Trophoblast cell (in vitro differentiated cells and primary cell): ENCODE results near the gene GTSE1.

Experiments
- DNase-seq, 2 donors: peaks; one replicate each; pipeline ENCODE4 v3.0.0-alpha.2; 2016
- H2AFZ ChIP-seq: 2 replicates; pipeline ENCODE4 v1.6.1; 2013; ENCODE audit warnings: low read length, moderate library complexity, mild to moderate bottlenecking; ENCODE audit not compliant: insufficient read depth, poor library complexity
- H2AK5ac ChIP-seq: 2 replicates; pipeline ENCODE4 v1.6.1; 2013; ENCODE audit warnings: mild to moderate bottlenecking, low read length
- H2BK120ac ChIP-seq: 2 replicates; pipeline ENCODE4 v1.6.1; 2013; ENCODE audit warnings: low read length, mild to moderate bottlenecking, moderate library complexity; ENCODE audit not compliant: insufficient read depth, poor library complexity
- H2BK12ac ChIP-seq: 2 replicates; pipeline ENCODE4 v1.6.1; 2013; ENCODE audit warnings: mild to moderate bottlenecking, low read length, moderate library complexity
- H2BK5ac ChIP-seq: 2 replicates; pipeline ENCODE4 v1.6.1; 2013; ENCODE audit warnings: low read length, low read depth, moderate library complexity, mild to moderate bottlenecking; ENCODE audit not compliant: poor library complexity
- H3K14ac ChIP-seq: 2 replicates; pipeline ENCODE4 v1.6.1; 2013; ENCODE audit warnings: mild to moderate bottlenecking, low read length
- H3K18ac ChIP-seq: 2 replicates; pipeline ENCODE4 v1.6.1; 2013; ENCODE audit warnings: mild to moderate bottlenecking, low read length
- H3K23ac ChIP-seq: 2 replicates; pipeline ENCODE4 v1.6.1; 2013; ENCODE audit warnings: low read length
- H3K27ac ChIP-seq: 2 replicates; pipeline ENCODE4 v1.5.1; 2013; ENCODE audit warnings: low read depth, mild to moderate bottlenecking, inconsistent platforms, low read length, moderate library complexity
- H3K27me3 ChIP-seq: 2 replicates; pipeline ENCODE4 v1.6.1; 2013; ENCODE audit warnings: inconsistent platforms, mild to moderate bottlenecking, low read length, moderate library complexity; ENCODE audit not compliant: insufficient read depth
- H3K36me3 ChIP-seq, 2 experiments: 1 replicate in 1 of 2; 2 replicates in 1 of 2; pipeline ENCODE4 v1.6.1; 2013; ENCODE audit warnings: low read length in 2 of 2, mild to moderate bottlenecking in 2 of 2, moderate library complexity in 1 of 2; ENCODE audit not compliant: insufficient read depth in 2 of 2, control insufficient read depth in 1 of 2
- H3K4ac ChIP-seq: 2 replicates; pipeline ENCODE4 v1.6.1; 2013; ENCODE audit warnings: low read depth, mild to moderate bottlenecking, low read length, moderate library complexity
- H3K4me1 ChIP-seq, 2 experiments: 1 replicate in 1 of 2; 2 replicates in 1 of 2; pipeline ENCODE4 v1.6.1; 2013; ENCODE audit warnings: low read length in 2 of 2, mild to moderate bottlenecking in 2 of 2, moderate library complexity in 1 of 2; ENCODE audit not compliant: insufficient read depth in 2 of 2, control insufficient read depth in 1 of 2
- H3K4me2 ChIP-seq: 2 replicates; pipeline ENCODE4 v1.6.1; 2013; ENCODE audit warnings: inconsistent platforms, mild to moderate bottlenecking, low read length, moderate library complexity
- H3K4me3 ChIP-seq: 2 replicates; pipeline ENCODE4 v1.5.1; 2013; ENCODE audit warnings: mild to moderate bottlenecking, low read depth, low read length, inconsistent platforms
- H3K79me1 ChIP-seq: one replicate; pipeline ENCODE4 v1.6.1; 2013; ENCODE audit warnings: low read length
- H3K79me2 ChIP-seq: 2 replicates; pipeline ENCODE4 v1.6.1; 2013; ENCODE audit warnings: low read length, mild to moderate bottlenecking; ENCODE audit not compliant: control insufficient read depth, insufficient read depth, poor library complexity
- H3K9ac ChIP-seq: 2 replicates; pipeline ENCODE4 v1.6.1; 2013; ENCODE audit warnings: mild to moderate bottlenecking, low read length
- H3K9me3 ChIP-seq: 2 replicates; pipeline ENCODE4 v1.6.1; 2013; ENCODE audit warnings: low read depth, mild to moderate bottlenecking, control low read depth, inconsistent platforms, low read length; ENCODE audit not compliant: insufficient read depth
- H4K12ac ChIP-seq: 2 replicates; pipeline ENCODE4 v1.6.1; 2013; ENCODE audit warnings: low read depth, mild to moderate bottlenecking, low read length, moderate library complexity
- H4K8ac ChIP-seq: 2 replicates; pipeline ENCODE4 v1.6.1; 2013; ENCODE audit warnings: low read depth, mild to moderate bottlenecking, low read length, moderate library complexity
- H4K91ac ChIP-seq: one replicate; pipeline ENCODE4 v1.6.1; 2013; ENCODE audit warnings: low read depth, mild to moderate bottlenecking, low read length, moderate library complexity
- WGBS: extraction: QIAGEN DNeasy Blood & Tissue Kit; methylation state at CpG from one replicate; pipeline ENCODE4 v1.1.7; 2013; ENCODE audit warnings: missing lambda C conversion rate; ENCODE audit not compliant: insufficient read length, insufficient coverage; ENCODE audit errors: extremely low coverage; 5-methylcytosine and 5-hydroxymethylcytosine counted together

Gene GTSE1

DNA sequence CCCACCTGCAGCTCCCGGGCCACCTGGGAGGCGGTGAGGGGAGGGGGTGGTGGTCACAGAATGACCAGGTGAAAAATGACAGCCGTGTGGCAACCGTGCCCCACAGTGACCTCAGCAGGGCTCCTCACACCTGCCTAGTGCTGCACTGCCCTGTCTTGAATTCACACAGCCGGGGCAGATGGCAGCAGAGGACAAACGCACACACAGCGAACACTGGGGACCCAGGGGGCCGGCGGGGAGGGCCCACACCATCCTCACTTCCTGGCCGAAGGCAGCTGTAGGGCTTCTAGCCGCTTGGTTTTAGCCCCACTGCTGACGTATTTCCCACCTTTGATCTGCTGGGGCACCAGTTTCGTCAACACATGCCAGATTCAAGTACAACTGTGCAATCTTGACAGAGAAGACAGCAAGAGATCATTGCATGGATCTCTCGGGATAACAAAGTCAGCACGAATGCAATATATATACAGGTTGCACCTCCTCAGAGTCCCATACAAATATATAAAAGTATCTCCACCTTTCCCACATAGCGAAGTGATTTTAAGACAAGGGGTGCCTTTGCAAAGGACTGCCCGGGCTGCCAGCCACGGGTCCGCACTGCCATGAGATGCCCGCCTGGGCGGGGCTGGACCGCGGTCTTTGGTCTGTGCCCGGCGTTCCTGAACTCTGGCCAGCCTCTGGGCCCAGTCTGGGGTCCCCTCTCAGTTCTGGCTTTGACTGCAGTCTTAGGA lies 65.7 kb downstream of the GTSE1 start:
- H2BK120ac ChIP-seq: no peak overlapping the region
- H3K79me2 ChIP-seq: no peaks in the 10 kb centered on the region
- H3K23ac ChIP-seq: no peak overlapping the region
- DNase-seq: no peak
- H3K9ac ChIP-seq: peak overlapping the region; percentile 25
- H3K18ac ChIP-seq: no peak overlapping the region
- H3K79me1 ChIP-seq: no peaks in the 10 kb centered on the region
- no peak overlapping the region for H3K4me3 ChIP-seq
- WGBS: no CpG with 5 or more reads among the region's 25 CpGs
- H3K4ac ChIP-seq: no peak overlapping the region
- H4K91ac ChIP-seq: no peak overlapping the region
- H3K27ac ChIP-seq: no peak overlapping the region
- H3K4me2 ChIP-seq: no peak overlapping the region
- no peak overlapping the region for H4K8ac ChIP-seq
- no peaks in the 10 kb centered on the region for H3K9me3 ChIP-seq
- H2AFZ ChIP-seq: no peak overlapping the region
- H3K4me1 ChIP-seq: peaks cover 0 to 1% of the 10 kb centered on the region in 2 experiments
- H3K36me3 ChIP-seq: peaks cover 39 to 56% of the 10 kb centered on the region in 2 experiments
- H3K27me3 ChIP-seq: no peaks in the 10 kb centered on the region
- no peak overlapping the region for H2AK5ac ChIP-seq
- H3K14ac ChIP-seq: no peak overlapping the region
- H2BK12ac ChIP-seq: no peak overlapping the region
- no peak overlapping the region for H4K12ac ChIP-seq
- H2BK5ac ChIP-seq: no peak overlapping the region

DNA sequence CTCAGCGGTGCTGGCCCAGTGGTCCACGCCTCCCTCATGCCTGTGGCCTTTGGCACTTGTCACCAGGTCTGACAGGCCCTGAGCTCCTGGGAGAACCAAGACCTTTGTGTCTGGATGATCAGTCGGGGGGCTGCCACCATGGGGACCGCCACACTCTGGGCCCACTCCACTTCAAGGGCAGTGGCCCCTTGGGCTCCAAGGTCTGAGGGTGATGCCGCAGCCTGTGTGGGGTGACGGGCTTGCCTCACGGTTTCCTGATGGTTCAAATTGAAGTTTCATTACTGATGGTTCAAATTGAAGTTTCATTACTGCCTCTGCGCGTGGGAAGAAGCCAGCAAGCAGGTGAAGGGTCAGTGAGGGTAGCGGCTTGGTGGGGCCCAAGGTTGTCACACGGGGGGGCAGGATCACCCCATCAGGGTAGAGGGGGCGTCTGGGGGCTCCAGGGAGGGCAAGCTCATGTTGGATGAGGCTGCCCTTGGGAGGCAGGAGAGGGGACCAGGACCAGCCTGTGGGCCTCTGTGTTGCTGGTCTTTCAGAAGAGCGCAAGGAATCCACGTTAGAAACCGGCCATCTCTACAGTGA lies 66.4 kb downstream of the GTSE1 start:
- Histone ChIP-seq H3K4me1 (peaks cover 0 to 1% of the 10 kb centered on the region in 2 experiments), H2BK120ac (no peak overlapping the region), H3K4me2 (no peak overlapping the region), H2AFZ (no peak overlapping the region), H3K79me1 (no peaks in the 10 kb centered on the region), H2BK5ac (no peak overlapping the region), H3K27ac (no peak overlapping the region), H3K14ac (no peak overlapping the region), H4K8ac (no peak overlapping the region), H4K12ac (no peak overlapping the region), H3K9ac (no peak overlapping the region), H2BK12ac (no peak overlapping the region), H2AK5ac (no peak overlapping the region), H3K27me3 (no peaks in the 10 kb centered on the region), H3K18ac (no peak overlapping the region), H4K91ac (no peak overlapping the region), H3K4ac (no peak overlapping the region), H3K4me3 (no peak overlapping the region), H3K23ac (no peak overlapping the region), H3K36me3 (peaks cover 37 to 50% of the 10 kb centered on the region in 2 experiments), H3K9me3 (no peaks in the 10 kb centered on the region), H3K79me2 (no peaks in the 10 kb centered on the region)
- no CpG with 5 or more reads among the region's 15 CpGs for WGBS
- DNase-seq: no peak

DNA sequence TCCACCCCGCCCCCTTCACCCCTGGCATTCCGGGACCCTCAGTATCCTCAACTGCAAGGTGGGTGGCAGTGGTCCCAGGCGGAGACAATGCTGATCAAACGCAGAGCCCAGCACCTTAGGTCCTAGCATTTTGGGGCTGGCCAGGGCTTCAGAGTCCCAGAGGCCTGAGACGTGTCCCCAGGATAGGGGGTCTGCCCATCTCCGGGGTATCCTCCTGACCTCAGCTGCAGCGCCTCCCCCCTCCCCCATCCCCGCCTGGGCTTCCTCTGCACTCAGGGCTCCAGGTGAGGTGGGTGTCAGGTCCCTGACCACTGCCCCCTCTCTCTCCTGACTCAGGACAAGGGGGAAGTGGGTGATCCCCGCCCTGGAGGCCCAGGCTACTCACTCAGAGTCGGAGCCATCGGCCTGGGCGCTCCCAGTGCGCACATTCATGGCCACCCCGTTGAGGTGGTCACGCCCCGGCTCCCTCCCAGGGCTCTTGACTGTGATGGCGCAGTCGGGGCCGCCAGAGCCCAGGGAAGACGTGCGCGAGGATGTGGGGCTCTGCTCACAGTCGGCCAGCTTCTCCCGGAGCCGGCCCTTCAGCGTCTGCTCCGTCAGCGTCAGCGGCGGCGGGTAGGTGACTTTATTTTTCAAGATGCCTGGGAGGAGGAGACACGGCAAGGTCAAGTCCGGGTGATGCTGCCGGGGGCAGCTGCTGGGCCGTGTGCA lies 67.1 kb downstream of the GTSE1 start:
- DNase-seq: no peak
- Histone ChIP-seq H3K23ac (no peak overlapping the region), H3K4me3 (no peak overlapping the region), H4K8ac (no peak overlapping the region), H3K27me3 (no peaks in the 10 kb centered on the region), H2BK120ac (no peak overlapping the region), H3K9ac (no peak overlapping the region), H2AK5ac (no peak overlapping the region), H3K18ac (no peak overlapping the region), H3K4me2 (no peak overlapping the region), H2BK5ac (no peak overlapping the region), H2AFZ (no peak overlapping the region), H3K79me1 (no peaks in the 10 kb centered on the region), H4K91ac (no peak overlapping the region), H3K4me1 (peaks cover 0 to 1% of the 10 kb centered on the region in 2 experiments), H3K79me2 (no peaks in the 10 kb centered on the region), H2BK12ac (no peak overlapping the region), H3K27ac (no peak overlapping the region), H3K9me3 (no peaks in the 10 kb centered on the region), H3K14ac (no peak overlapping the region), H3K4ac (no peak overlapping the region), H3K36me3 (peaks cover 30 to 46% of the 10 kb centered on the region in 2 experiments), H4K12ac (no peak overlapping the region)
- WGBS: no CpG with 5 or more reads among the region's 35 CpGs

DNA sequence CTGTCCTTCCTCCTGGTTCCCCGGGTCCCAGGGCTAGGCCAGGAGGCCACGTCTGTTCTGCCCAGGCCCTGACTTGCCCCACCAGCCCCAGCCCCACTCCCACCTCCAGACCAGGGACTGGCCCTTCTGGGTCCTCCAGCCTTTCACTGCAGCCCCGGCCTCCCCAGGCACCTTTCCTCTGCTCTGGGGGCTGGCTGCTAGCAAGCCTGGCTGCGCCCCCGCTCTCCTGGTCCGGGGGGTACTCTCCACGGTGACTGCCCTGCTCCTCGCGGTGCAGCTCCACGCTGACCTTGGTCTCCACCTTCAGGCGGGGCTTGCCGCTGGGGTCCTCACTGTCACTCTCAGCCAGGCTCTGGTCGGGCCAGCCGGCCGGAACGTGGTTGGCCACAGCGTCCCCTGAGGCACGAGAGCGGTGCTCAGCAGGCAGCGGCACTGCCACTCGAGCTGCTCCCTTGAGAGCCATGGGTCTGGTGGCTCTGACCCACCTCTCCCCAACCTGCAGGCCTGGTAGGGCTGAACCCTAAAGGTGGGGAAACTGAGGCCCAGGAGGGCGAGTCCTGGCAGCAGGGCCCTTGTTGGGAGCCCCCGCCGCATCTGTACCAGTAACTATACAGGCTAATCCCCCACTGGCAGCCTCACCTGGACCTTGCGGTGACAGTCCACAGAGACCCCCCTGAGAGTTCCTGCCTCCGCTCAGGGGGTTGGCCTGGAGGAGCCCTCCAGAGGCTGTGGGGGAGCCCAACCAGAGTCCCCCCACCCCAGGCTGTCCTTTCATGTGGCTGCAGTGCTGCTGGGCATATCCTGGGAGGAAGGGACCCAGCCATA lies 67.9 kb downstream of the GTSE1 start:
- H3K18ac ChIP-seq: no peak overlapping the region
- H3K27ac ChIP-seq: no peak overlapping the region
- no peak overlapping the region for H2AK5ac ChIP-seq
- H4K12ac ChIP-seq: no peak overlapping the region
- H3K4me1 ChIP-seq: peaks cover 0 to 1% of the 10 kb centered on the region in 2 experiments
- H3K9me3 ChIP-seq: no peaks in the 10 kb centered on the region
- no peak overlapping the region for H4K8ac ChIP-seq
- H3K4ac ChIP-seq: no peak overlapping the region
- no peak overlapping the region for H4K91ac ChIP-seq
- H3K14ac ChIP-seq: no peak overlapping the region
- no peak overlapping the region for H2BK12ac ChIP-seq
- no peaks in the 10 kb centered on the region for H3K27me3 ChIP-seq
- no peak overlapping the region for H2BK120ac ChIP-seq
- no peak overlapping the region for H3K23ac ChIP-seq
- DNase-seq: no peak
- no CpG with 5 or more reads among the region's 26 CpGs for WGBS
- no peak overlapping the region for H2BK5ac ChIP-seq
- no peak overlapping the region for H3K4me3 ChIP-seq
- no peaks in the 10 kb centered on the region for H3K79me2 ChIP-seq
- no peaks in the 10 kb centered on the region for H3K79me1 ChIP-seq
- peaks cover 24 to 42% of the 10 kb centered on the region in 2 experiments for H3K36me3 ChIP-seq
- no peak overlapping the region for H3K4me2 ChIP-seq
- no peak overlapping the region for H2AFZ ChIP-seq
- no peak overlapping the region for H3K9ac ChIP-seq
